Upper lobe of left lung (tissue), 6 donors: ENCODE measurements around the gene USP54. TPM values are rescaled to one million over a fixed set of nuclear protein-coding genes. Genes with fewer than 3 reads are reported as not detected.

ENCODE experiments used
- ATAC-seq, 2 donors: fragments of 200-7000 bp; cut with Tn5 transposase; one replicate each; pipeline ENCODE4 v1.9.1; 2022; ENCODE audit warnings: mild to moderate bottlenecking in 2 of 2, moderate library complexity in 2 of 2; ENCODE audit not compliant: low FRiP score in 2 of 2
- DNase-seq, 2 donors: peaks; one replicate each; pipeline ENCODE4 v3.0.0-alpha.2; 2019 to 2020
- H3K27ac ChIP-seq, 4 donors: fragments of 200-600 bp; sonication (generic); one replicate each; pipeline ENCODE4 v1.5.1; 2016 to 2019
- H3K27me3 ChIP-seq, 4 donors: fragments of 200-600 bp; sonication (generic); one replicate each; pipeline ENCODE4 v1.5.1; 2017 to 2019
- H3K36me3 ChIP-seq, 4 donors: fragments of 200-600 bp; sonication (generic); one replicate each; pipeline ENCODE4 v1.5.1; 2016 to 2019
- H3K4me1 ChIP-seq, 4 donors: fragments of 200-600 bp; sonication (generic); one replicate each; pipeline ENCODE4 v1.5.1; 2018 to 2019
- H3K4me3 ChIP-seq, 4 donors: fragments of 200-600 bp; sonication (generic); one replicate each; pipeline ENCODE4 v1.5.1; 2017 to 2019; ENCODE audit warnings: mild to moderate bottlenecking in 2 of 4, moderate library complexity in 1 of 4
- H3K9me3 ChIP-seq, 4 donors: fragments of 200-600 bp; sonication (generic); one replicate each; pipeline ENCODE4 v1.5.1; 2018 to 2019
- EP300 ChIP-seq, 4 donors: sonication (generic); formaldehyde crosslinking; IDR thresholded peaks; one replicate each; pipeline ENCODE4 v1.5.1; 2017; ENCODE audit warnings: antibody characterized with exemption in 4 of 4, control low read depth in 2 of 4
- POLR2A ChIP-seq, 4 donors: fragments of 450-650 bp; IDR thresholded peaks; one replicate each; pipeline ENCODE4 v1.5.1; 2016 to 2017; ENCODE audit warnings: antibody characterized with exemption in 4 of 4, mild to moderate bottlenecking in 2 of 4
- POLR2AphosphoS5 ChIP-seq, 2 donors: sonication (generic); formaldehyde crosslinking; IDR thresholded peaks; one replicate each; pipeline ENCODE4 v1.5.1; 2017; ENCODE audit warnings: antibody characterized with exemption in 2 of 2
- WGBS, 2 donors: methylation state at CpG; one replicate each; pipeline ENCODE4 v1.1.5; 2017 to 2018; 5-methylcytosine and 5-hydroxymethylcytosine counted together
- total RNA-seq, 6 donors: library from RNA; depleted of rRNA in 4 of 6; stranded (reverse); fragments of >200 nt in 4 of 6; gene quantifications; one replicate each; pipeline versions ENCODE4 v1.1.0 to v1.2.1, GENCODE V29; 2016 to 2021
- TF ChIP-seq, protein P1 (sequence below), 6 experiments: fragments of 450-650 bp in 4 of 6; fragments of 200-600 bp in 2 of 6; sonication (generic) in 2 of 6; IDR thresholded peaks; one replicate each; pipeline ENCODE4 v1.5.1; 2016 to 2019; ENCODE audit warnings: antibody characterized with exemption in 6 of 6
- donor health status: DM: no; HTN: no; CAD: no; lungs with moderate emphysema.
- donor health status: DM: no; HTN: yes; CAD: no; lungs with severe emphysema.

Gene USP54
- total RNA-seq, 6 donors from 2014 or later: 67.9 to 188 (median 120) TPM

DNA sequence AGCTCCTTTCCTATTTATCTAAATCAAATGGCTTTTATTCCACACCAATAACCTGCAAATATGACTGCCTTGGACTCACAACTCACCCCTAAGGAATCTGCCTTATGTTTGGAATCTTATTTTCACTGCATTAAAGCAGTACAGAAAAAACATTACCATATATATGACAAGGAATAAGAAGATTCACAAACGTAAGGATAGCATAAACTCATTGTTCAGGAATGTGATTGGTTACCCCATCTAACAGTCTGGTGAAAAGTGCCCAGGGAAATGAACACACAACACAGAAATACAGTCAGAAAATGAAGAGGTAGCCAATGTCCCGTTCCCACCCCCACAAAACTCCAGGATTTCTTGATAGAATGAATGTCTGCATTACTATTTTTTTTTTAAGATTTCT, 97.4 kb downstream of the USP54 start:
- Histone ChIP-seq H3K9me3 (no peaks in the 10 kb centered on the region), H3K27me3 (no peaks in the 10 kb centered on the region), H3K36me3 (peaks cover 0 to 13% (median 8%) of the 10 kb centered on the region in 4 donors), H3K4me1 (peaks cover 32 to 48% (median 39%) of the 10 kb centered on the region in 4 donors), H3K27ac (peak overlapping the region in 1 of 4 donors; percentile 97), H3K4me3 (peak overlapping the region in 1 of 4 donors; percentile 73)
- ATAC-seq (no peak), DNase-seq (no peak)
- TF ChIP-seq EP300 (IDR thresholded peaks at IDR 0.05): no peak
- no peak for TF ChIP-seq POLR2A (IDR thresholded peaks at IDR 0.05)
- TF ChIP-seq, protein P1, sequence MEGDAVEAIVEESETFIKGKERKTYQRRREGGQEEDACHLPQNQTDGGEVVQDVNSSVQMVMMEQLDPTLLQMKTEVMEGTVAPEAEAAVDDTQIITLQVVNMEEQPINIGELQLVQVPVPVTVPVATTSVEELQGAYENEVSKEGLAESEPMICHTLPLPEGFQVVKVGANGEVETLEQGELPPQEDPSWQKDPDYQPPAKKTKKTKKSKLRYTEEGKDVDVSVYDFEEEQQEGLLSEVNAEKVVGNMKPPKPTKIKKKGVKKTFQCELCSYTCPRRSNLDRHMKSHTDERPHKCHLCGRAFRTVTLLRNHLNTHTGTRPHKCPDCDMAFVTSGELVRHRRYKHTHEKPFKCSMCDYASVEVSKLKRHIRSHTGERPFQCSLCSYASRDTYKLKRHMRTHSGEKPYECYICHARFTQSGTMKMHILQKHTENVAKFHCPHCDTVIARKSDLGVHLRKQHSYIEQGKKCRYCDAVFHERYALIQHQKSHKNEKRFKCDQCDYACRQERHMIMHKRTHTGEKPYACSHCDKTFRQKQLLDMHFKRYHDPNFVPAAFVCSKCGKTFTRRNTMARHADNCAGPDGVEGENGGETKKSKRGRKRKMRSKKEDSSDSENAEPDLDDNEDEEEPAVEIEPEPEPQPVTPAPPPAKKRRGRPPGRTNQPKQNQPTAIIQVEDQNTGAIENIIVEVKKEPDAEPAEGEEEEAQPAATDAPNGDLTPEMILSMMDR (IDR thresholded peaks at IDR 0.05): no peak
- TF ChIP-seq POLR2AphosphoS5 (IDR thresholded peaks at IDR 0.05): no peak
- 47 to 49% methylated on average over 2 of the region's 2 CpGs for WGBS, 2 donors

DNA sequence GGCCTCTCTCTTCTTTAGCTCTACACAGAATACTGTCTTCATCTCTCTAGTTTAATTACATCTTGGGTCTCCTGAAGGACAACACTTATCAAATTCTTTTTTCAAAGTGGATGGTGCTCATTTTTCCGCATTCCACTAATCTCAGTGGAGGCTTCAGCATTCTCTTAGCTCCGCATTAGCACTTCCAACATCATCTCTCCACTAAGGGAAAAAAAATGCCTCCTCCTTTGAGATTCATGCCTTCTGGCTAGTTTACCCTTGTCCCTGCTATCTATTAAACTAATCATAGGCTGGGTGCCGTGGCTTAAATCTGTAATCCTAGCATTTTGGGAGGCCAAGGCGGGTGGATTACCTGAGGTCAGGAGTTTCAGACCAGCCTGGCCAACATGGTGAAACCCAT, 104.5 kb downstream of the USP54 start:
- TF ChIP-seq POLR2AphosphoS5 (IDR thresholded peaks at IDR 0.05): no peak
- TF ChIP-seq, protein P1 (IDR thresholded peaks at IDR 0.05): no peak
- no peak for TF ChIP-seq EP300 (IDR thresholded peaks at IDR 0.05)
- no peak for TF ChIP-seq POLR2A (IDR thresholded peaks at IDR 0.05)
- H3K4me1 ChIP-seq: peaks cover 0 to 6% (median 3%) of the 10 kb centered on the region in 4 donors
- no peak overlapping the region for H3K4me3 ChIP-seq
- H3K27me3 ChIP-seq: no peaks in the 10 kb centered on the region
- no peak for DNase-seq
- ATAC-seq: no peak
- H3K27ac ChIP-seq: no peak overlapping the region
- 94 to 95% methylated on average over 4 of the region's 4 CpGs for WGBS, 2 donors
- H3K36me3 ChIP-seq: peaks cover 0 to 9% (median 3%) of the 10 kb centered on the region in 4 donors
- H3K9me3 ChIP-seq: no peaks in the 10 kb centered on the region

DNA sequence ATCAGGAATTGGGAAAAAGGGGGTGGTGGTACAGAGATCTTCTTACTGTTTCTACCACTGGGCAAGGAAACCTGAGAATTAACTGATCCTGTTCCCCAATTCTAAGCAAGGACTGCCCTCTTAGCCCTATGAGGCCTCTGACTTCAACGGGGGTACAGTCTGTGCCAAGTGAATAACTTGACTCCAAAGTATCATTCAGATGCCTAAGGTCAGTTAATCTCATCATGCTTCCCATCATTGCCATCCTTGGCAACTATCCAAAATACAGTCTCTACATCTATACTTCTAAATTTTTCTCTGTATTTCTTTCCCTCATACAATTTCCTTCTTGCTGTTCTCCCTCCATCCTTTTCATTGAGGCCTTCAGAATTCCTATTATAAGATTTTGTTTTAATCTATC, 105.8 kb downstream of the USP54 start:
- Histone ChIP-seq H3K4me3 (no peak overlapping the region), H3K4me1 (peaks cover 0 to 6% (median 2%) of the 10 kb centered on the region in 4 donors), H3K36me3 (peaks cover 0 to 9% (median 3%) of the 10 kb centered on the region in 4 donors), H3K9me3 (no peaks in the 10 kb centered on the region), H3K27me3 (no peaks in the 10 kb centered on the region), H3K27ac (no peak overlapping the region)
- ATAC-seq (no peak), DNase-seq (no peak)
- TF ChIP-seq EP300 (IDR thresholded peaks at IDR 0.05) (no peak), POLR2A (IDR thresholded peaks at IDR 0.05) (no peak), POLR2AphosphoS5 (IDR thresholded peaks at IDR 0.05) (no peak)
- TF ChIP-seq, protein P1 (IDR thresholded peaks at IDR 0.05): no peak
- 69 to 70% methylated on average over 1 of the region's 1 CpG for WGBS, 2 donors

DNA sequence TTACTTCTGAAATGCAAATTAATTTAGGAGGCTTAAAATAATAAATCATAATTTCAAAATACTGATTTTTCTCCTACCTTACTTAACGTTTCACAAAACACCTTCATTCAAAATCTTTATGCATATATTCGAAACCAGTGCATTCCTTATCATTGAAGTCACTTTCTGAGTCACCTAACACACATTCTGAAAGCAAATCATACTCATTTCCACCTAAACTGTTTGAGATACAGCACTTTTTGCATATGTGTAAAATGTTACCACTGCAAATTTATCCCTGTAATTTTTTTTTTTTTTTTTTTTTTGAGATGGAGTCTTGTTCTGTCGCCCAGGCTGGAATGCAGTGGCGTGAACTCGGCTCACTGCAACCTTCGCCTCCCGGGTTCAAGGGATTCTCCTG, 111.0 kb downstream of the USP54 start:
- no peaks in the 10 kb centered on the region for H3K9me3 ChIP-seq
- H3K36me3 ChIP-seq: peaks cover 14 to 53% (median 25%) of the 10 kb centered on the region in 4 donors
- WGBS, 2 donors: 78 to 79% methylated on average over 7 of the region's 7 CpGs
- H3K27me3 ChIP-seq: no peaks in the 10 kb centered on the region
- H3K4me1 ChIP-seq: no peaks in the 10 kb centered on the region
- TF ChIP-seq POLR2AphosphoS5 (IDR thresholded peaks at IDR 0.05): no peak
- no peak for TF ChIP-seq POLR2A (IDR thresholded peaks at IDR 0.05)
- TF ChIP-seq, protein P1 (IDR thresholded peaks at IDR 0.05): no peak
- TF ChIP-seq EP300 (IDR thresholded peaks at IDR 0.05): no peak
- H3K4me3 ChIP-seq: no peak overlapping the region
- H3K27ac ChIP-seq: no peak overlapping the region
- ATAC-seq (no peak), DNase-seq (no peak)

DNA sequence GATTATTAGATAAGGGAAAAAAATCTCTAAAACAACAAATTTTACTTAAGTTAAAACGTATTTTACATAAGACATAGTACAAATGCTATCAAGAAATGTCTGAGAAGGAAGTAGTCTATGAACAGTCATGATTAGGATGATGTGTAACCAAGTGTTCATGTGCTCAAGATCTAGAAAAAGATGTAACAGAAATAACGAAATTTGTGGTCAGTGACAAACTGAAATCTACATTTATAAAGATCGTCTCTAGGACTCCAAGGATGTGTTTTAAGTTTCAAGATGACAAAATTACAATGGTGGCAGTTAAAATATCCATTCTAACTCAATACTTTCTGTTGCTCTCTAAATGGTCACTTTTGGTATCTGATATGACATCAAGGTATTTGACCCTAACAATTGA, 112.5 kb downstream of the USP54 start:
- ATAC-seq (no peak), DNase-seq (no peak)
- TF ChIP-seq, protein P1 (IDR thresholded peaks at IDR 0.05): no peak
- TF ChIP-seq EP300 (IDR thresholded peaks at IDR 0.05) (no peak), POLR2AphosphoS5 (IDR thresholded peaks at IDR 0.05) (no peak), POLR2A (IDR thresholded peaks at IDR 0.05) (no peak)
- Histone ChIP-seq H3K27ac (no peak overlapping the region), H3K9me3 (no peaks in the 10 kb centered on the region), H3K27me3 (no peaks in the 10 kb centered on the region), H3K4me1 (no peaks in the 10 kb centered on the region), H3K4me3 (no peak overlapping the region), H3K36me3 (peaks cover 14 to 68% (median 30%) of the 10 kb centered on the region in 4 donors)
- 65 to 78% methylated on average over 3 of the region's 3 CpGs for WGBS, 2 donors
